Bone marrow (tissue), 2 donors: ENCODE measurements around the gene CPXM1.
"Not testable (repeated sequence)": the region's sequence is repeated elsewhere in the genome, so short reads cannot be mapped to it uniquely, and the experiment has no call there.

Experiments used
- DNase-seq, 2 donors: peaks; one replicate each; lab custom pipeline; 2025; lab: John Stamatoyannopoulos, UW

The CPXM1 gene

DNA sequence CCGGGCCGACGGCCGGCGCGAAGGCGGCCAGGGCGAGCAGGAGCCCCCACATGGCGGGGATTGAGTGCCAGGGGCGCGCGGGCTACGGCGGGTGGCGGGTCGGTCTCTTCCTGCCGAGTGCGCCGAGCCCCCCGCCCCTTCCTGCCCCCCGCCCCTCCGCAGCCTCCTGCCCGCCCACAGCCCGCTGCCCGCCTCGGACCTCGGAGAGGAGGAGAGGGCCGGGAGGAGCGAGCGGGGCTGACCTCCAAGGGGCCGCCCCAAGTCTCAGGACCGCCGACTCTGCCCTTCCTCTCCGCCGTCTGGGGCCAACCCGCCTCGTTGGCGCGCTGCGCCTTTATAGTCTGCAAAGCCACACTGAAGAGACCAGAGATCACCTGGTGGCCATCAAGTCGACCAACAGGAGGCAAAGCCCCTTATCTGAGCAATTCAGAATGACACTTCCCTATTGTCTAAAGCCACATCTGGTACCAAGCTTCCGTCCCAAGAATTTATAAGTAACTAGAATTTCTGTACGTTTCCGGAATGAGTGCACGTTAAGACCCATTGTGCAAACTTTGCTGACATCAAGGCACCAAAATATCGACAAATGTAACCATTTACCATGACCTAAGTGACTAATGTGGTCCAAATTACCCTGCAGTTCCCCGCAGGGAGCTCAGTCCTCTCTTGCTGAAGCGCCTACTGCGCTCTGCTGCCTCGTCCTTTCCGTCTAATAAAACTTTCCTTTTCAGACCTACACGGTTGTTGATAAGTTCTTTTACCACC is at the start of gene CPXM1:
CPXM1 (minus strand) TSS at position 107 of the 765 bp plus-strand sequence; CDS start at position 52, 55 bp downstream.
- peak; percentile 38 to 96 for DNase-seq

DNA sequence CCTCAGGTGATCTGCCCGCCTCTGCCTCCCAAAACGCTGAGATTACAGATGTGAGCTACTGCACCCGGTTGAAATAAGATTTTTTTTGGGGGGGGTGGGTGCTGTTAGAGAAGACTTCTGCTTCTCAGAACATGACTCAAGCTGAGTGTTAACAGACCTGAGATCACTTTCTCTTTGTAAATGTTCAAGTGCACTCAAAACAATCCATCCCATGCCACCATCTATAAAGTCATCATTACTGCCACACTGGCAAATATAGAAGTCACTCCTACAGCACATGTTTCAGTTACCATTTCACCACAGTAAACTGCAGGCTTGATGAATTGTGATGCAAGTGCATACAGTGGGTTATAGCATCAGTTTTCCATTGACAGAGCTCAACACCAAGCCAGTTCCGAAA is 49.1 kb upstream of the CPXM1 start:
- DNase-seq, result no peak

DNA sequence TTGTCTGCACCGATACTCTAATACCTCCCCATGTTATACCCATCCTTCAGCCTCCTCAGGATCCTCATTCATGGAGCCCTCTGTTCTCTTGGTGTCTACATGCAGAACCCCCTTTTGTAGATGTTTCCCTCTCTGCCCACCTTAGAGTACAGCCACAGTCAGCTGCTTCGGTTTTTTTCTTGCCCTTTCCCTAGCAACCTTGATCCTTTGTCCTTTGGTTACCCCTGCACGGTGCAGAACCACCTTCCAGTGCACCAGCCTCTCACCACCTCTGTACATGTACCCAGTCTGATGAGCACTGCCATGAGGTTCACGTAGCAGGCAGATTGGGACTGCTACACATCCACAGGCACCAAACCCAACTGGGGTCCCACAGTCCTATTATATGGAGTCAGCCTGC is 47.4 kb upstream of the CPXM1 start:
- DNase-seq, result no peak

DNA sequence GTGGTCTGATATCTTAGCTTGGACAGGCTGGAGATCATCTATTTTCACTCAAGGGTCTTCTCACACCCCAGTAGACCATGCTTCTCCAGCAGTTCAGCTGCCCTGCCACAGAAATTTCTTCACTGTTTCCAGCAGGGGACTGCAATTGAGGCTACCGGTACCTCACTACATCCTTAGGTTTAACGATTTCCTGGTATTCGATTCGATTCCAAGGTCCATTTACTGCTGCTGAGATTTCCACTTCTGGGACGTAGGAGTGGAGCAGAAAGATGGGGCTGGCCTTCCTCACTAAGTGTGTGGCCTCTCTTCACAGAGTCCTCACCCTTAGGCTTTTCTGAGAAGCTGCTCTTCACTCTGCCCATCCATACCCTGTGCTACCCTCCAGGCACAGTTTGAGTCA is 46.3 kb upstream of the CPXM1 start:
- DNase-seq, result no peak

DNA sequence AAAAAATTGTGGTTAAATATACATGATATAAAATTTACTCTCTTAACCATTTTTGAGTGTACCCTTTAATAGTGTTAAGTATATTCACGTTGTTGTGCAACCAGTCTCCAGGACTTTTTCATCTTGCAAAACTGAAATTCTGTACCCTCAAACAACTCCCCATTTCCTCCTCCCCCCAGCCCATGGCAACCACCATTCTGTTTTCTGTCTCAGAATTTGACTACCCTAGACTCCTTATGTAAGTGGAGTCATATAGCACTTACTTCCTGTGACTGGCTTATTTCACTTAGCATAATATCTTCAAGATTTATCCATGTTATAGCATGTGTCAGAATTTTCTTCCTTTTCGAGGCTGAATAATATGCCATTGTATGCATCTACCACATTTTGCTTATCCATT is 45.2 kb upstream of the CPXM1 start:
- no peak for DNase-seq

DNA sequence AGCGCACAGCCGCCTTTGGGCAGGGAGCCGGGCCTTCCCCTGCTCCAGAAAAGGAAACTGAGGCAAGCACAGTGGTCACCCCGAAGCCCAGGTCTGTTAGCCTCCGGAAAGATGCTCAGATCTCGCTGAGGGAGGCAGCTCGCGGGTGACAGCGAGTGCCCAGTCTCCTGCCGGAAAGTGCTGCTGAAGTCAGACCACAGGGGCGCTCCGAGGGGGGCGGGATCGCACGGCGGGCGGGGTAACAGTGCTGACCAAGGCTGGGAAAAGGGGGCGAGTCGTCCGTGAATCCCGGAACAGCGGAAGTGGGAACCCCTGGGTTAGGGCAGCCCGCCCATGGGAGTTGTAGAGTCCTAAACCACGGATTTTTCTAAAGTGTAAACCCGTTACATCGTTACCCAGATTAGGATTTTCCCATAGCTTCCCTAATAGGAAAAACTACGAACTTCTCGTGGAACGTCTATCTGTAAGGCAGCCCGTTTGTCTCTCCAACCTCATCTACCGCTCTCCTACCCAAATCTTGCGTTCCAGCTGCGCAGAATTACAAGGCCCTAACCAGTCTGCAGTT is 40.6 kb upstream of the CPXM1 start:
- peak in 1 of 2 donors; percentile 49 for DNase-seq

DNA sequence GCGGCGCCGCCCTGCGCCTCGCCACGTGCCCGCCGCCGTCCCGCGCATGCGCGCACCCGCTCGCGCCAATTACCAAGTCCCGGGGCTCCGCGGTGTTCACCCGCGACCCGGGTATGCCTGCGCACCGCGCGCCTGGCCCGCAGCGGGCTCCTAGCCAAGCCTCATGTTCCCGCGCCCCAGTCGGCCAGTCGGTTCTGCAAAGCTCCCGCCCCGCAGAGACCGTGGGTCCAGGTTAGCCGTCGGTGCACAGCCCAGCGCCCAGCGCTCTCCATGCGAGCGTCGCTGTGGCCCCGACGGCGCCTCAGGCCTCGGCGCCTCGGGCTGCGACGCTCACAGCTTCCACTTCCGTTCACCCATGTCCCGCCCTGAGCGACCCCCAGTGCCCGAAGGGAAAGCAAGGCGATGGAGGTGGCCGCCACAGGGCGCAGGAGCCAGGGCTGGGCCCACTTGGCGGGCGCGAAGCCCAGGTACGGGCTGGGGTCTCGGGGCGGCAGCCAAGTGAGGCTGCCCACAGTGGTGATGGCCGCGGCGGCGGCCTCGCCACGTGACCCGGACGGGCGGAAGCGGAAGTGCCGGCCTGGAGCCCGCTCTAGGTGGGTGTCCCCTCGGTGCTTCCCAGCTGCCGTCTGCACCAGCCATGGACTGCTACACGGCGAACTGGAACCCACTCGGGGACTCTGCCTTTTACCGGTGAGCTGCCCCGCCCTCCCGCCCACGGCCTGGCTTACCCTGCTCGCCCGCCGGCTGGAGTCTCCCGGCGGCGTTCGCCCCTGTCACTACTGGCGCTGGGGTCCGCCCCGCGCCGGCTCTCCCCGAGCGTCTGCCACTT is 39.9 kb upstream of the CPXM1 start, which contains the start of the genes PCED1A and VPS16:
PCED1A (minus strand) TSS at position 518 of the 829 bp plus-strand sequence. CDS start 743 bp downstream, outside the sequence.
VPS16 (plus strand) TSS at position 608 of the 829 bp plus-strand sequence; CDS start at position 638, 30 bp downstream.
- peak; percentile 43 to 85 for DNase-seq

DNA sequence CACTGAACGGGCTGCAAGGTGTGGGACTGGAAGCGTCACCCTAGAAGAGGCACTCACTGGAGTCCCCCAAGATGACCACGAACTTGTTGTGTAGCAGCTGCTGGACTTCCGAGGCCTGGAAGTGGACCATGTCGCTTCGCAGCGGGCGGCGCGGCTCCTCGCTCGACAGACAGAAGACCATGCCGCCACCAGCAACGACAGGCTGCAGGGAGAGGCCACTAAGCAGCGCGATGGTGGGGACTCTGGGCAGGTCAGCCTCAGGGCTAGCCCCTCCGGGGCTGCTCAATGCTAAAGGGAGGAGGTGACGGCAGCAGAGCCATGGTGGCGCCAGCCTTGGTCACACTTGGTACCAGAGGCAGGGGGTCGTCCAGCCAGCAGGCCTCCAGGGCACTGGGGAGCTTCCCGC is 39.3 kb upstream of the CPXM1 start:
- no peak for DNase-seq

DNA sequence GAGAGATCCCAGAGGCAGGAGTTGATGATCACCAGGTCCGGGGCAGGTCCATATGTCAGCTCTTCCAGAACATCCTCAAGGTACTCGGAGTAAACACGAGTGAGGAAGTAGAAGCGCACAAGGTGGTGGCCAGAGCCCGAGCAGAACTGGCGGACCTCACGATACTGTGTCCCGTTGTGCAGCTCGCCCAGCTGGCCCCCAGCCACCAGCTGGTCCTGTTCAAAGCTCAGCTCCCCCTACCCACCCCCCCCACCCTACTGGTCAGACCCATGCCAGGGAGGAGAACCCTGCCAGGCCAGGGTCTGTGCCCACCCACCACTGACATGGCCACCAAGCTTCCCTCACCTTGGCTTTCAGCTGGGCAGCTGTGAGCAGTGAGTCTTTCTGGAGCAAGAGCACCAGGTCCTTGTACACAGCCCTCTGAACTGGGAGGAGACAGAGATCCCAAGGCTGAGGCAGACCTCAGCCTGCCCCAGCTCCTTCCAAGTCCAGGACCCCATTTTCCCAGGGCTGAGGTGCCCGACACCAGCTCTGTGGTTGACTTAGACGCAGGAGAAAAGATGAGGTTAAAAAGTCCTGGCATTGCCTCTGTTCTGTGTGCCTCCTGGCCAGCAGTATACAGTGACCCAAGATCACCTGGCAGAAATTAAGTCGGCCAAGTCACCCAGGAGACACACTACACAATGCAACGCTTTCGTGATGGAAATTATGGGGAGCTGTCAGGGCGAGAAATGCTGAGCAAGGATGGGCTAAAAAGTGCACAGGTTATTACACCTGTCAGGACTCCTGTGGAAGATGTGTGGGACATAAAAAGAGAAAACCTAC is 38.6 kb upstream of the CPXM1 start:
- DNase-seq, result no peak

DNA sequence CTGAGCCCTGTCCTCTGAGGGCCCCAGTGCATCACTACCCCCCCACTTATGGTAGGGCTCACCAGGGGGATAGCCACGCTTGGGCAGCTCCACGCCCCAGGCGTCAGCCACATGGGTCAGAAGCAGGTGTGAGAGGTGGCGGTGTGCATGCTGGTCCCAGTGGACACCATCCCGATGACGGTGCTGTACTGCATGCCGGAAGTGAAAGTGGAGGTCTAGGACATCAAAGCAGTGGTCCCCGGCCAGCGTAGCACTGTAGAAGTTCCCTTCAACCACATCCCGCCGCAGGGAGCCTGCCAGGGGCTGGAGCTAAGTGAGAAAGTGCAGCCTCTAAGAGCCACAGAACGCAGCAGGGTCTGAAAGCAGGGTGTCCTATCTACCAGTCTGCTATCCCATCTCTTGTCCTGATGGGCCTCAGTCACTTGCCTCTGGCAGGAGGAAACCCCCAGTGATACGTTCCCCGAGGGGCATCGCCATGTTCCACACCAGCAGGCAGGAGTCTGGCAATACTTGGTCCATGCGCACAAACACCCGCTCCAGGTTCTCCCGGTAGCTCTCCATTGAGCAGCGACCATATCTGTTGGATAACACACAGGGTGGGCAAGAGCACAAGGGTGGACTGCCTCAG is 37.9 kb upstream of the CPXM1 start:
- DNase-seq, result no peak

DNA sequence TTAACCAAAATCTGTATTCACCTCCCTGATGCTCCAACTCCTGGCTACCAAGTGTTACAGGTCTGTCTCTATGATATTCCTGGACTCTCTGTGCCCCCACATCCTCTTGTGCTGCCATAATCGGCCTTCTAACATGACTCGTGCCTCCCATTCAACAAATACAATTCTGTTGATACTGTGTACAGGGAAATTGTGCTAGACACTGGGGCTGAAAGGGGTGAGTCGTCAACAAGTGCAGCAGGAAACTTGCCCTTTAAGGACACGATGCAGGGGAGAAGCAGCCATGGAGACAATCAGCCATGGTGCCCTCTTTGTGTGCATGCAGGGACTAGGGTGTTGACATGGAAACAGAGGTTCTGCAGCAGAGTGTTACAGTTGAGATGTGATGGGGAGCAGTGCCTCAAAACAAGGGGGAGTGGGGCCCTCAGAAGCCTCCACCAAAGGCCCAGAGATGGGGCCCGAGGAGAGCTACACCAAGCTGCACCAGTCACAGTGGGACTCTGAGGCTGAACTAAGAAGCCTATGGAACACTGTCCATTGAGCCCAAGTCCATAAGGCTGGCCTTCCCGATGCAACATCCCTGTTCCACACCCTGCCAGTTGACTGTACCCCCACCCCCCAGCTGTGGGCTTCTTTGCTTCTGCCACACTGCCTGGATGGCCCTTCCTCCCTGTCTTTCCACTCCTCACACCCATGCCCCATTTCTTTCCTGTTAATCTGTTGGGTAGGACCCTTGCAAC is 37.0 kb upstream of the CPXM1 start:
- no peak for DNase-seq

DNA sequence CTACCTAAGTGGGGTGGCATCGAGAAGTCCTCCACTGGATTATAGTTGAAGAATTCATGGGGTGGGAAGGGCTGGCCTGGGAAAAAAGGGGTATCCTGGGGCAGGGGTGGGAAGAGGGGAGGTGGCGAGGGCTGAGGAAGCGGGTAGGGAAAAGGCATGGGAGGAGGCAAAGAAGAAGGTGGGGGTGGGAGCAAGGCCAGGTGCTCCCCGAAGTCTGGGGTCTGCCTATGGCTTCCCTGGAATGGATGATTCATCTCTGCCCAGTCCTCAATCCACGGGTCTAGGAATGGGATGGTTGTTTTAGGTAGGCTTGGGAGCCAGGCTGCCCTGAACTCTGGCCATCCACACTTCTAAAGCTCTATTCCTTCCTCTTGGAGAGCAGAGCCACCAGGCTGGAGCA is 35.6 kb upstream of the CPXM1 start:
- no peak for DNase-seq

DNA sequence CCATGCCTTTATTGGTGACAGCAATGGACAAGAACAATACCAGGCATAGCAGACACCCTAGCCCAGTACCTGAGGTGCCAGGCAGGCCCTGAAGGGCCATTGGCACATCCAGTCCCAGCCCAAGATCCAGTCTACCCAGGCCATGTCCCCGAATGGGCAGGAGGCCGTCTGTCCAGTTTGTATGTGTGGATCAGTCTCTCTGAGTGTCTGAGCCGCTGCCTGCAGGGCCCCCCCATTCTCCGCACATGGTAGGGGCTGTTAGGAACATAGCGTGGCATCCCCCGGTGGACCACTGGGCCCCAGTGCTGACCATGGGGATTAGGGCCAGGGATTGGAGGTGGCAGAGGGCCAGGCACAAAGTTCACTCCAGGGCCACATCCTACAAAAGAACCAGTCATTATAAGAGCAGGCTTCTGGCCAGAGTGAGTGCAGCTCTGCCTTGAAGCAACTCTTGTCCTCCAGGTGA is 34.9 kb upstream of the CPXM1 start:
- DNase-seq, result no peak

DNA sequence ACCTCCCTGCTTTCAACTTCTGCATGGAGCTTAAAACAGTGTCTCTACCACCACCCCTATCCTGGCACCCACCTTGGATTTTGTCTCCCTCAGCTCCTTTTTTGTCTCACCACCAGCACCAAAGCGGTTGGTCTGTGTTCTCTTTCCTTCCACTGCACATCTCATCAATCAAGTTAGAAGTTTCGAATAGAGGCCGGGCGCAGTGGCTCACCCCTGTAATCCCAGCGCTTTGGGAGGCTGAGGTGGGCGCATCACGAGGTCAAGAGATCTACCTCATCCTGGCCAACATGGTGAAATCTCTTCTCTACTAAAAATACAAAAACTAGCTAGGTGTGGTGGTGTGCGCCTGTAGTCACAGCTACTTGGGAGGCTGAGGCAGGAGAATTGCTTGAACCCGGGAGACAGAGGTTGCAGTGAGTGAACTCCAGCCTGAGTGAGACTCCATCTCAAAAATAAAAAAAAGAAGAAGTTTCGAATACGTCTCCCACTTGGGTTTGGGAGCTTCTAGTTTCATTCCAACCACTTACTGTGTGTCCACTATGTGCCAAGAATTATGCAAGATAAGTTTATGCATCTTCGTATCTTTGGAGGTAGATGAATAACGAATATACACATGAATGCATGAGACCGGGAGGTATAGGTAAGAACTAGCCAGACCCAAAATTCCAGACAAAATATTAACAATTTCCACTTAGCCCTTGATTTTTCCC is 34.1 kb upstream of the CPXM1 start:
- DNase-seq, result no peak

DNA sequence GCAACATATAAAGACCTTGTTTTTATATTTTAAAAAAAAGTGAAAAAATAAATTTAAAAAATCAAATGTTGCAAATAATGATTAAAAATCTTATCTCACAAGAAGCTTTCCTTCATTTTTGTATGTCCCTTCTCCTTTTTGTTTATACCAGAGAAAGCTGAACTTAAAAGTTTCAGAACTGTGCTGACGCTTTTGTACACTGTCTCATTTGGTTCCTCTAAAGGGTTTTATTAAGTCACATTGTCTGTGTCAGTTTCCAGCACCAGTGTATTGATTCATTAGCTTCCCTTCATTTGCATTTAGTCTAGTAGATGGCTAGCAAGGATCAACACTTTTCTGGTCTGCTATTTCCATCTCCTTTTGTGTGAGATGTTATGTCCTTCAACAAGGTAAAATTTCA is 33.3 kb upstream of the CPXM1 start:
- no peak for DNase-seq

DNA sequence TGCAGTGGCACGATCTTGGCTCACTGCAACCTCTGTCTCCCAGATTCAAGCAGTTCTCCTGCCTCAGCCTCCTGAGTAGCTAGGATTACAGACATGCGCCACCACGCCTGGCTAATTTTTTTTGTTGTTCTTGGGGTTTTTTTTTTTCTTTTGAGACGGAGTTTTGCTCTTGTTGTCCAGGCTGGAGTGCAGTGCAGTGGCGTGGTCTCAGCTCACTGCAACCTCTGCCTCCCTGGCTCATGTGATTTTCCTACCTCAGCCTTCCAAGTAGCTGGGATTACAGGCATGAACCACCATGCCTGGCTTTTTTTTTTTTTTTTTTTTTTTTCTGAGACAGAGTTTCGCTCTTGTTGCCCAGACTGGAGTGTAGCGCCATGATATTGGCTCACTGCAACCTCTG is 30.8 kb upstream of the CPXM1 start:
- DNase-seq, result not testable (repeated sequence)

DNA sequence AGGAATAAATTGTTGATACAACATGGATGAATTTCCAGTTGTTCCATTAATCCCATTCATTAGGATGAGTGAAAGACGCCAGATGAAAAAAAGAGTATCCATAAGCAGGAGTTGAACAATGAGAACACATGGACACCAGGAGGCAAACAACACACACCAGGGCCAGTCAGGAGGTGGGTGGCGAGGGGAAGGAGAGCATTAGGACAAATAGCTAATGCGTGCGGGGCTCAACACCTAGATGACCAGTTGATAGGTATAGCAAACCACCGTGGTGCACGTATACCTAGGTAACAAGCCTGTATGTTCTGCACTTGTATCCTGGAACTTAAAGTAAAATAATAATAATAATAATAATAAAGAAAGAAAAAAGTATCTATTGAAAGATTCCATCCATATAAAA is 28.9 kb upstream of the CPXM1 start:
- DNase-seq, result no peak

DNA sequence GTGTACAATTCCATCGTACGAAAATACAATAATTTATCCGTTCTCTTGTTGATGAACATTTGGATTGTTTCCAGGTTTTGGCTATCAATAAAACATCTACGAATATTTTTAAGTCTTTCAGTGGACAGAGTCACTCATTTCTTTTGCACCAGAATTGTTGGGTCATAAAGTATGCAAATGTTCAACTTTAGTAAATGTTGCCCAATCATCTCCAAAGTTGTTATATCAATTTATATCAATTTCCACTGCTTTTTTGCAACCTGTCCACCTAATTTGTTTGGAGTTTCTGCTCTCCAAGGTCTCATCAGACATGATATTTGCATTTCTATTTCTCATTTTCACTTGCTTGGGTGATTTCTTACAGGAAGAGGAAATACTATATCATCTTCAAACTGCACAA is 26.2 kb upstream of the CPXM1 start:
- no peak for DNase-seq

DNA sequence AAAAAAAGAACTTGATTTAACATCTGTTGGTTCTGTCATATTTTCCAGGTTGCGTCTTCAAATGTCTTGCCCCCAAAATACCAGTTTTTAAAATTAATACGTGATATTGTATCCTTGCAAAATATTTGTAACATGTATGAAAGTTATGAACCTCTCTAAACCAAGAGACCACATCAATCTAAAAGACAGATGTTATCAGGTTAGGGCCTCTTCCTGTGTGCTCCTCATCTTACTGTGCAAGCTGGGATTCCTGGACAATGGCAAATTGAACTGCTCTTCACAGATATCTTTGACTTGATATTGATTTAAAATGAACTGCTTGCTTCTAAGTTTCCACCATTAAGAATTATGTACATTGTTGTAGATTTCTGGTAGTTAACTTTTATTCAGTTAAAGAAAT is 25.3 kb upstream of the CPXM1 start:
- no peak for DNase-seq

DNA sequence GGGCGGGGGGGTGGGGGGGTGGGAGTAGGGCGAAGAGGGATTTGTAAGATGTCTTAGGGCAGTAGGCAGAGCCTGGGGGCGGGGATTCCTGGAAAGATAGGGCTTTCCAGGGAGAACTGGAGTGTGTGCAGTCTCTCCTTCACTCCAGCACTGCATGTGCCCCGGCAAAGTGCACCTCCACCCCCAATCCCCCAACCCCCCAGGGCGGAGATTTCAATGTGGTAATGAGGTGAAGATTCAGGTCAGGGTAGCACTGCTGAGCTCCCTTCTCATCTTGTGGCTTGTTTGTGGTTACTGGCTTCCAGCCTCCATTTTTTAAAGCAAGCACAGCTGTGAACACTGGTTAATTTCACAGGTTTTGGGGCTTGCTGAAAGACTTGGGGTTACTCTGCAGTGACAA is 21.6 kb upstream of the CPXM1 start:
- no peak for DNase-seq
